Effector memory CD4-positive, alpha-beta T cell (primary cell): ENCODE results near the gene CAMK2N1.

ENCODE experiments used
- DNase-seq, 3 donors: peaks; one replicate each; pipeline ENCODE4 v3.0.0-alpha.2; 2020
- H3K27ac ChIP-seq: 2 replicates; pipeline ENCODE4 v1.7.0; 2013; ENCODE audit warnings: mild to moderate bottlenecking, low read length, moderate library complexity; ENCODE audit not compliant: insufficient read depth, poor library complexity, severe bottlenecking
- H3K27me3 ChIP-seq: replicated peaks from 2 replicates; pipeline ENCODE4 v1.7.0; 2013; ENCODE audit warnings: mild to moderate bottlenecking, low read length; ENCODE audit not compliant: insufficient read depth, control insufficient read depth, poor library complexity, severe bottlenecking
- H3K36me3 ChIP-seq: 2 replicates; pipeline ENCODE4 v1.7.0; 2013; ENCODE audit warnings: mild to moderate bottlenecking, low read length, moderate library complexity; ENCODE audit not compliant: control insufficient read depth, insufficient read depth
- H3K4me1 ChIP-seq: 2 replicates; pipeline ENCODE4 v1.7.0; 2013; ENCODE audit warnings: low read length, mild to moderate bottlenecking; ENCODE audit not compliant: control insufficient read depth, insufficient read depth, poor library complexity, severe bottlenecking
- H3K4me3 ChIP-seq: 2 replicates; pipeline ENCODE4 v1.7.0; 2013; ENCODE audit warnings: low read length, low read depth, mild to moderate bottlenecking; ENCODE audit not compliant: insufficient read depth, poor library complexity, severe bottlenecking
- H3K9me3 ChIP-seq: 2 replicates; pipeline ENCODE4 v1.7.0; 2013; ENCODE audit warnings: mild to moderate bottlenecking, low read length, moderate library complexity; ENCODE audit not compliant: control insufficient read depth

The CAMK2N1 gene

DNA sequence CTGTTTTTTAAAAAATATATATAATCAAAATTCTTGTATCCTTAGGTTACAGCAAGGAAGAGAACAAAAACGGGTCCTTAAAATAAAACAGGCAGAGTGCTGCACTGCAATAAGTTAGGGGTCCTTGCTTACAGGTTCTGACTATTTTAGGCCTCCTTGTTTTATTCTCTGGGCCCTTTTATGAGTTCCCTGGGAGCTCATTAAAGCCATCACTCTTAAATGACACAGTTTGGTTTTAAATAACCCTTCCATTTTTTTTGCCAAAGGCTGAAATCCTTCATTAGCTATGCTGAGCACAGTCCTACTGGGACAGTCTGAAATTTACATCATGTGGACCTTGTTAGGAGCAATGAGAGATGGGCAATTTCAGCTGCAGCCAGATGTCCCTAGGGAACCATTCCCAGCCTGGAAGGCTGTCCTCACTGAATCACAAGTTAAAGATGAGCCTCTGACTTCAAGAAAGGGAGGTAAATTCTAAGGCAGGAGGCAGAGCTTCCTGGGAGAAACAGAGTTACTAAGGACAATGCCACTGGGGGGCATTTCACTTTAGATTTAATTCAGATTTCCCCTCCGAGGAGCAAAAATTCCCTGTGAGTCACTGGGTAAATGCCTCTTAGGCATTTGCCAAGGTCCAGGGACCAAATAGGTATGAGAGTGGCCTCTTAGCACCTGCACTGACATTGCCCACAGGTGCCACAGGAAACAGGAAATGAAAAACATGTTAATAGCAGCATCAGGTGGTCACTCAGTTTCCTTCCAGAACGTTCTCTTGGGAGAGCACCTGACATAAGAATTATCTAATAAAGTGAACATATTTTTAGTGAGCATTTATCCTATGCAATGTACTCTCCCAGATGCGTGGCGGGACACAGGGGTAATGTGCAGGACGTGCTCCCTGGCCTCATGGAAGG is 25.8 kb upstream of the CAMK2N1 start:
- Histone ChIP-seq H3K4me1 (peaks cover 6% of the 10 kb centered on the region), H3K36me3 (peaks cover 4% of the 10 kb centered on the region), H3K4me3 (no peak overlapping the region), H3K9me3 (no peaks in the 10 kb centered on the region), H3K27me3 (no peaks in the 10 kb centered on the region), H3K27ac (no peak overlapping the region)
- no peak for DNase-seq

DNA sequence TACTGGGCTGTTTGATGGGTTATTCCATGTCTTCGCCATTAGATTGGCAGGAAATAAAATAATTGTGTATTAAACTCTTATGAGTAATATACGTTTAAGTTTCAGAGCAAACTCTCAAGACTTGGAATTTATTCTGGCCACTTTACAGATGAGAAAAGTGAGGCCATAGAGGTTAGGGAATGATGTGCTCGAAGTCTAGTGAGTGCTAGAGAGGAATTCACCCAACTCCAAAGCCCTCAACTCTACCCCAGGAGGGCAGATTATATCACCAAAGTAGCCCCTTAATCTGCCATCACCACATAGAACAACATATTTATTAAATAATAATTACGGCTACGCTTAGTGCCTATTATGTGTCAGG is 22.4 kb upstream of the CAMK2N1 start:
- H3K27ac ChIP-seq: peak overlapping the region; percentile 92
- peaks cover 6% of the 10 kb centered on the region for H3K4me1 ChIP-seq
- no peak for DNase-seq
- H3K36me3 ChIP-seq: peaks cover 4% of the 10 kb centered on the region
- peak overlapping the region; percentile 96 for H3K4me3 ChIP-seq
- H3K27me3 ChIP-seq: no peaks in the 10 kb centered on the region
- H3K9me3 ChIP-seq: no peaks in the 10 kb centered on the region

DNA sequence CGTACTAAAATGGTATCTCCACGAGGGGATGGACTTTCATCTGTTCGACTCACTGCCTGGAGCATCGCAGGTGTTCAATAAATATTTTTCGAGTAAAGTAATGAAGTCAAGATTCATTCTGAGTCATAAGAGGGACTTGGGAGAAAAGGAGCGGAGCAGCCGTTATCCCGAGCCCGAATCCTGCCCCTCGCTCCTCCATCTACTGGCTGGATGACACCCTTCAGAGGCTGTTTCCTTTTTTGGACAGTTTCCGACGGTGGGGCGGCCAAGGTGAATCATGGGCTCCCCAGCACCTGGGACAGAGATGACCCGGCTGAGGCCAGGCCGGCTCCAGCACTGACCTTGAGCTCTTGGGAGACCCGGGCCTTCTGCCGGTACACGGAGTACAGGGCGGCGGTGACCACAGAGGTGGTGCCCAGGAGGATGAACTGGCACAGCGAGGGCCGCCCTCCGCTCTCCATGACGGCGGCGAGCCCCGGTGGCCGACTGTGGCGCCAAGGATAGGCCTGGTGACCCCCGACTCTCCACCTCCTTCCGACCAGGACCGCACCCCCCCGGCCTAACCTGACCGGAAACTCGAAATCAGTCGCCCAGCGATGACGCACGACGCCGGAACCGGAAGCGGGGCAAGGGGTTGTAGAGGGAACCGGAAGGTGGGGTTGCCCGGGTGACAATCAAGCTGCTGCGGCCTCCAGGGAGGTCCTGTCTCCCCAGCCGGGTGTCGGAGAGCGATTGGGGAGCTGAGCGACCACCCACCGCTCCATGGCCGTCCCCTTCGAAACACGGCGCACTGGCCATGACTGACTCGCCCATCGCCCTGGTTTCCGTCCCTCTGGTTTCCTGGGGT is 21.8 kb upstream of the CAMK2N1 start, which contains the start of gene MUL1:
Gene MUL1, minus strand, starts transcription at position 588 of the 847 bp plus-strand sequence. Its CDS starts 127 bp downstream, at position 461.
- no peaks in the 10 kb centered on the region for H3K27me3 ChIP-seq
- DNase-seq: peak; percentile 82 to 89 (median 83)
- H3K36me3 ChIP-seq: peaks cover 4% of the 10 kb centered on the region

DNA sequence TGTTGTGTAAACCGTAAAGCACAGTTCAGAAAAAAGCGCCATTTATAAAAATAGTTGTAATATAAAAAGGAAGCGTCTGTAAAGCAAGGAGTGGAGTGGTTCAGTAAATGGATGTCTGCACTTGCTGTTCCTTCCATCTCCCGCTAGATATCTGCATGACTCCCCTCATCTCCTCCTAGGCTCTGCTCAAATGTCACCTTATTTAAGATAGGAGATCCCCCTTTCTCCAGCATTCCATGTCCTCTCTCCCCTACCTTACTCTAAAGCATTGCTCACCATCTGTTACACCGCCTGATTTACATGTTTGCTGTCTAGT is 21.2 kb upstream of the CAMK2N1 start:
- H3K27ac ChIP-seq: peak overlapping the region; percentile 92
- no peaks in the 10 kb centered on the region for H3K27me3 ChIP-seq

More for the DNA sequence above, 21.8 kb upstream of the CAMK2N1 start, which contains the start of gene MUL1:
- H3K4me3 ChIP-seq: peak within 1 kb of the TSS; percentile 96
- peaks cover 6% of the 10 kb centered on the region for H3K4me1 ChIP-seq
- peak within 1 kb of the TSS; percentile 92 for H3K27ac ChIP-seq
- no peaks in the 10 kb centered on the region for H3K9me3 ChIP-seq

GRCh38 chr1:20505488-20505887 is 19.5 kb upstream of the CAMK2N1 start:
- Histone ChIP-seq H3K4me1 (peaks cover 6% of the 10 kb centered on the region), H3K4me3 (no peak overlapping the region), H3K27me3 (no peaks in the 10 kb centered on the region), H3K9me3 (no peaks in the 10 kb centered on the region), H3K27ac (no peak overlapping the region), H3K36me3 (peaks cover 22% of the 10 kb centered on the region)
- no peak for DNase-seq

More for the DNA sequence above, 21.2 kb upstream of the CAMK2N1 start:
- Histone ChIP-seq H3K36me3 (peaks cover 5% of the 10 kb centered on the region), H3K4me1 (peaks cover 6% of the 10 kb centered on the region), H3K4me3 (peak overlapping the region; percentile 96), H3K9me3 (no peaks in the 10 kb centered on the region)
- DNase-seq: no peak

DNA sequence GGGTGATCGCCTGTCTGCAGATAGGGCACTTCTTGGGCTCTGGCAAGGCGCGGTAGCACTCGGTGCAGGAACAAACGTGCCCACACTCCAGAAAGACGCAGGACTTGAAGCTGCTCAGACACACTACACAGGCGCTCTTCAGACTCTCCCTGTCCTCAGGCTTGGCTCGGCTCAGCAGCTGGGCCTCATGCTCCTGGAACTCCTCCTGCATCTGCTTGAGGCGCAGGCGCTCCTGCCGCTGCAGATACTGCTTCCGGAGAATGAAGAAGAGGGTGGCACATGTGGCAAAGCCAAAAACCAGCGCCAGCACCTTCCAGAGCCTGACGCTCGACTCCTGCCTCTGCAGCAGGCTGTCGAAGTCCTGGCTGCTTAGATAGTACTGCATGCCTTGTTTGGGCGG is 14.7 kb upstream of the CAMK2N1 start:
- H3K27ac ChIP-seq: no peak overlapping the region
- H3K4me3 ChIP-seq: no peak overlapping the region
- H3K4me1 ChIP-seq: no peaks in the 10 kb centered on the region
- no peaks in the 10 kb centered on the region for H3K9me3 ChIP-seq
- peaks cover 44% of the 10 kb centered on the region for H3K36me3 ChIP-seq
- H3K27me3 ChIP-seq: no peaks in the 10 kb centered on the region
- DNase-seq: no peak

DNA sequence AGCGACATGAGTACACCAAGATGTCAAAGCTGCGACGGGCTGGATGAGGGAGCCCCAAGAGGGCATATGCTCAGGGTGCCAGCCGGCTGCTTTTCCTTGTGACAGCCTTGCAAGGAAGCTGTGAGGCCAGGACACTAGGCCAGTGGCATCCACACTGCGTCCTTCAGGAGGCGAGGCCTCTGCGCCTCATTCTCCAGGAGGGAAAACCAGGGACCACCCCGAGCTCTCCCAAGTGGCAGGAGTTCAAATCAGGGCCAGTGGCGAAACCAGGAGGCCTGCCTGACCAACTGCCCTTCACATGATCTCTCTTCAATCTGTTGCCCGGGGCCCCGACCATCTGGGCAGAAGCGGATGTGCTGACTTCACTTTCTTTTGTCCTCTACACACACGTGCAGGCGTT is 13.7 kb upstream of the CAMK2N1 start:
- H3K27ac ChIP-seq: no peak overlapping the region
- DNase-seq: no peak
- H3K4me1 ChIP-seq: no peaks in the 10 kb centered on the region

GRCh38 chr1:20499105-20499504 is 13.1 kb upstream of the CAMK2N1 start:
- no peaks in the 10 kb centered on the region for H3K27me3 ChIP-seq
- no peak overlapping the region for H3K4me3 ChIP-seq
- H3K9me3 ChIP-seq: no peaks in the 10 kb centered on the region
- no peak overlapping the region for H3K27ac ChIP-seq
- peaks cover 44% of the 10 kb centered on the region for H3K36me3 ChIP-seq
- DNase-seq: no peak
- peaks cover under 1% of the 10 kb centered on the region for H3K4me1 ChIP-seq

More for the DNA sequence above, 13.7 kb upstream of the CAMK2N1 start:
- no peaks in the 10 kb centered on the region for H3K9me3 ChIP-seq
- H3K36me3 ChIP-seq: peaks cover 44% of the 10 kb centered on the region
- H3K27me3 ChIP-seq: no peaks in the 10 kb centered on the region
- H3K4me3 ChIP-seq: no peak overlapping the region

- H3K4me1 ChIP-seq: peaks cover 6% of the 10 kb centered on the region
- no peaks in the 10 kb centered on the region for H3K27me3 ChIP-seq
- H3K27ac ChIP-seq: no peak overlapping the region
- no peak for DNase-seq
- no peaks in the 10 kb centered on the region for H3K9me3 ChIP-seq
- H3K36me3 ChIP-seq: peaks cover 44% of the 10 kb centered on the region
- no peak overlapping the region for H3K4me3 ChIP-seq
These were observed 12.1 kb upstream of the CAMK2N1 start for GRCh38 chr1:20498116-20498515.

DNA sequence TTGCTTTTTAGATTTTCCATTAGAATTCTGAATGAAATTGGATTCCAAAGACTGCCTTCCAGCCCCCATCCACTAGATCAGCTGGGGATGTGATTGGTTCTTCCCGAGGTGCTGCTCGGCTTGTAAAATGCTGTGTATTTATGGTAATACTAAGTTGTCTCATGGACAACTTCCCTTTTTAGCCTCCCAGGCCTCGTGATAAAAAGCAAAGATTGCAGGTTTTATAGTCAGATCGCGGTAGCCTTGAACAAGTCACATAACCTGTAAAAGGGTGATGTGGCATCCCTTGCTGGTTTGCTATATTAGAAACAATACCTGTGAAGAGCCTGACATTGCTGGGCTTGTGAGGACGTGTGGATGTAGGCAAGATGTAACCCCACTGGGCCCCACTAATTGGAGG is 11.5 kb upstream of the CAMK2N1 start:
- H3K4me3 ChIP-seq: no peak overlapping the region
- no peaks in the 10 kb centered on the region for H3K9me3 ChIP-seq
- DNase-seq: no peak
- H3K36me3 ChIP-seq: peaks cover 44% of the 10 kb centered on the region
- H3K27ac ChIP-seq: no peak overlapping the region
- H3K4me1 ChIP-seq: peaks cover 6% of the 10 kb centered on the region
- no peaks in the 10 kb centered on the region for H3K27me3 ChIP-seq
